Ammon's horn (tissue), 1 donor: ENCODE measurements around the gene CACNA1D.

Experiments used
- DNase-seq: peaks from one replicate; pipeline ENCODE4 v3.0.0-alpha.2; 2016; ENCODE audit warnings: low spot score

Gene CACNA1D

DNA sequence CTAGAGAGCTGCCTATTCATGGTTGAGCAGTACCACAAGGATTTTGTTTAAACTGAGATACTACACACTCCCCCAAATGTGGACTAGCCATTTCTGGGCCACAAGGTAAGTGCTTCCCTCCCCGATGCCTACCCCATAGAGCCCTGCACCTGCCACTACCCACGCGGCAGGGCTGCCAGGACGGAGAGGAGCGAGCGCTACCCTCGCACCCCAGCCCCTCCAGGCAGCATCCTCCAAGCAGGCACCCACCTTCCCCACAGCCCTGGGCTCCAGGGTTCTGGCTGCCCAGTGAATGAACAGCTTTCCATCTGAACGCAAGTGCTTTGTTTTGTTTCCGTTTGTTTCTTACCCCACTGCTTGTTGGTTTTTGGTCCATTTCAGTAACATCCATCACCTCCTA, 292.6 kb downstream of the CACNA1D start:
- DNase-seq: no peak

DNA sequence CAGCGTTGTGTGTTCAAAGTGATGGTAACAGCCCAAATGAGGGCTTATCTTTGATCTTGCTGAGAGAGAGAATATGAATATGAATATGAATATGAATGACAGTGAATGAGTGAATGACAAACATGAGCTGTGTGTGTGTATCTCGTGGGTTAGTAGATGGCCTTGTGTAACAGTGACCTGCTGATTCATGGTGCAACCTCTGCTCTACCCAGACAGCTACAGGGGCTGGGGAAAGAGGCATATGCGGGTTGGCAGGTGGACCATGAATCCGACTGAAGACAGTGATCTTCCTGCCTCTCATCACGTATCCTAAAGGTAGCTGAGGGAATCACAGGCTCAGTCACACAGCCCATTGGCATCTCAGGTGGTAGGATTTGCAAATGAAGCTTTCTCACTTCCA, 293.6 kb downstream of the CACNA1D start:
- no peak for DNase-seq

DNA sequence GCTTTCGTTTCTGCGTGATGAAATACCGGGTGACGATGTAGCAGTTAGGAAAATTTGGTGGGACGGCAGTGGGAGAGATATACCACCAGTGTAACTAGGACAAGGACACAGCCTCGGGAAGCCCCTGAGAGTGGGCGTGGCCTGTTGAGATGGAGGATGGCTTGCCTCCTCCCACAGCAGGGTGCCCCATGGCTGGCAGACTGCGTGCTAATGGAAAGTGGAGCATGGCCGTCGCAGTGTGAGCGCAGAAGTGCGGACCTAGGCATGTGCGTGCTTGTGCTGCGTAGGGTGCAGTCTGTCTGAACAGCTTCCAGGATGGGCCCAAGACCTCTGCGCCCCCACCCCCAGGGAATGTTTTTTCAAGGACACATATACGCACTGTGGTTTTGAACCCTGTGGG, 295.0 kb downstream of the CACNA1D start:
- DNase-seq: no peak

DNA sequence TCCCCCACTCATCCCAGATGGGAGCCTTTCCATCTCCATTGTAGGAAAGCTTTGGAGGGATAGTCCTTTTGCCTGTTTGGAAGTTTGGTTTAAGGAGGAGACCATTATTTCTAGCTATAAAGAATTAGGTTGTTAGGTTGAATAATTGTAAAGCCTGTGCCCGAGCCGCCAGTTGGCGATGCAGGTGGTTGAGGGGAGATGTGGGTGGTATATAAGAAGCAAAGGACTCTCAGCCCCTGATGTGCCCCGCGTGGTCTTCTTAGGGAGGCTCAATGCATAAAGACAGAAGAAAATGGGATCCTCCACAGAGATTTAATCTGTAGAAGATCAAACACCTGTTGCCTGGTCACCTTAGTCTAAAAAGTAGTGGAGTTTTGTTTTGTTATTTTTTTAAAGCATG, 296.1 kb downstream of the CACNA1D start:
- no peak for DNase-seq

DNA sequence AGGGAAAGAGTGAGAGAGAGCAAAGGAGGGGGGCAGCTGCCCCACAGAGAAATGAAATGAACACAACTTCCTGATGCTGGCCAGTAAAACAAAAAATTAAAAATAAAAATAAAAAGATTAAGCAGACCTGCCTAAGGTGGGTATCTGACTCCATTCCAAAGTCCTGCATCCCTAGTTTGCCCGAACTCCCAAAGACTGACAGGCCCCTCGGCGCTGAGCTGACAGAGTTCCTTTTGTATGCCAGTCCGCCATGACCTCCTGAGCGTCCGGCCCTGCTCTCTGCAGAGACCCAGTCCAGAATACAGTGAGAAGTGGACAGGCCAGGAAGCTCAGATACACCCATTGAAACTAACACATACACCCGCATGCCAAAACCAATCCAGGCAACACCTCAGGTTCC, 296.9 kb downstream of the CACNA1D start:
- DNase-seq: no peak

DNA sequence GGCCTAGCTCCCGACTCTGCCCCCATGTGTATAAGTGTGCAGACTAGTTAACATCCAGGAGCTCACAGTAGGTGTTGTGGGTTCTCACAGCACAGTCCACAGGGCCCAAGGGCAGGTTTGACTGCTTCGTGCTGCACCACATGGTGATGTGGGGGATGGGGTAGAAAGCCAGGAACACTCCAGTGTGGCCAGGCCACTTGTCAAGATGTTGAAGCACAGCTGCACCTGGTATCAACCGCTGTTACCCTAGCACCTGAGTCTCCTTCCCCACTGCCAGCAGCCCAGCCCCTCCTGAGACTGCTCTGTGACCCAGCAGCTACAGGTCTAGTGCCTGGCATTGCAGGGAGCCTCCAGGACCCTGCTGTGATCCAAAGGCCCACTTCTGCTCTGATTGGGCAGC, 298.5 kb downstream of the CACNA1D start:
- DNase-seq: no peak

DNA sequence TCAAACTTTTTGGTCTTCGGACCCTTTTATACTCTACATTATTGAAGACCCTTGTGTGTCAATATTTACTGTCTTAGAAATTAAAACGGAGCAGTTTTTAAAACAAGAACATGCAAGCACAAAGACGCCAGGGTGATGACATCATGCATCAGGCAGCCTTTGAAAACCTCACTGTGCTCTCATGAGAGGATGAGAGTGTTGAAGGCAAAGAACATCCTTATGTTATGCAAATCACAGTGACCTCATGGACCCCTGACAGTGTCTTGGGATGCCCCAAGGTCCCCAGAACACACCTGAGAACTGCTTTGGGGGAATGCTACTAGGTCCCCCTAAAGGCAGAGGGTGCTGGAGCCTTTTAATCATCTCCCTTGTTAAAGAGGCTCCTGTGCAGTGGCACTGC, 300.2 kb downstream of the CACNA1D start:
- DNase-seq: no peak

DNA sequence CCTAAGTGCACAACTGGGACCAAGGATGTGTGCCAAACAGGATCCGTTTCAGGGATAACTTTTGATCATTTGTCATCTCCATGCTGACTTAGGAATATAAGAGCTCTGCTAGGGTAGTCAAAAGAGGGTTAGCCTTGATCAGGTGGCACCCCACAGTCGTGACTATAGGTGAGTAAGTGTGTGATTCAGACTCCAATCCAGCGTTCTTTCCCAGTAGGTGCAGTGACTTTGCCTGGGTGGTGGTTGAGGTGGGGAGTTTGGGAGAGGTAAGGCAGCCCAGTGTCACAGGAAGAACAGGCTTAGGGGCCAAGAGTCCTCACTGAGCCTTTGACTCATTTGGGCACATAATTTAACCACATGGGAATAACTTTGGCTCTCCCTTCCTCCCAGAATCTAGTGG, 300.8 kb downstream of the CACNA1D start:
- DNase-seq: no peak

DNA sequence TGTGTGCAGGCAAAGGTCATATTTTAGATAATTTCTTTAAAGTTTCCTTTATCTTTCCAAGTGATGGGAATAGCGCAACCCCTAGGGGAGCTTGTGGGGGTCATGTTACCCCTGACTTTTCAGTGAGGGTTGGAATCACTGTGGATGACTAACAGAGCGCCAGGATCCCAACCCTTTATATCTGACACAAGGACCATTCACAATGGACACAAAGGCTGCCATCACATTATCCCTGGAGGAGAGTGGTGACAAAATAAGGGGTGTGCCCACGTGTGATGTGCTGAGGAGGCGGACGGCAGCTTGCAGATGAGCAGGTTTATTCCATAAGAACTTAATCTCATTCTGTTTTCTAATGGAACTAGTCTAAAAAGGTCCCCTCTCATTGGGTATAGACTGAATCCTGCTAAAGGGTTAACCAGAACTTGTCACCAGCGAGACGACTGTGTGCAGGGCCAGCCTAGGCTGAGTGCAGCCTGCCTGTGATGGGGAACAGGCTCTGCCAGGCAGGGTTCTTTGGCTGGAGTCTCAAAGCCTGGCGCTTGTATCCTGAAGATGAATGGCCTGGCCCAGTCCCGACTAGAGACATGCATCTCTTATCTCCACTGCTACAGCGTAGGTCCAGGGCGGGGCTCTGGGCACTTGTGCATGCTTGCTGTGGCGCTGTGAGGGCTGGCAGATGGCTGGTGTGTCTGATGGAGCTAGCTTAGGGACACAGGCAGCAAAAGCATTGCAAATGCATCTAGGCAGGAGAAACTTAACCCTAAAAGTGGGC, 301.6 kb downstream of the CACNA1D start:
- DNase-seq: peak; percentile 74

DNA sequence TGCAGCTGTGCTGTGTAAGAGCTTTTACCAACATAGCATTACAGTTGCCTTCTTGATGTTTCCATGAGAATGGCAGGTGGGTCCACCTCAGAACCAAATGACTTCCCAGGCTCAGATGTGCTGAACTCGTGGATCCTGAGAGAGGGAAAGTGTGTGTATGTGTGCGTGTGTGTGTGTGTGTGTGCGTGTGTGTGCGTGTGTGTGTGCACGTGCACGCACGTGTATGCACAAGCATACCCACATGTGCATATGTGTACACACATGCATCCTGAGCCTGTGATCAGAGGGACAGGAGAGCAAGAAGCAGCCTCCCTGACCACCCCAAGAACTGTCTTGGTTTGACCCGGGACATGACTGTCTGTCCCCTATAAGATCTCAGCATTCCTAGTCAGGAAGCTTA, 303.7 kb downstream of the CACNA1D start:
- DNase-seq: no peak

DNA sequence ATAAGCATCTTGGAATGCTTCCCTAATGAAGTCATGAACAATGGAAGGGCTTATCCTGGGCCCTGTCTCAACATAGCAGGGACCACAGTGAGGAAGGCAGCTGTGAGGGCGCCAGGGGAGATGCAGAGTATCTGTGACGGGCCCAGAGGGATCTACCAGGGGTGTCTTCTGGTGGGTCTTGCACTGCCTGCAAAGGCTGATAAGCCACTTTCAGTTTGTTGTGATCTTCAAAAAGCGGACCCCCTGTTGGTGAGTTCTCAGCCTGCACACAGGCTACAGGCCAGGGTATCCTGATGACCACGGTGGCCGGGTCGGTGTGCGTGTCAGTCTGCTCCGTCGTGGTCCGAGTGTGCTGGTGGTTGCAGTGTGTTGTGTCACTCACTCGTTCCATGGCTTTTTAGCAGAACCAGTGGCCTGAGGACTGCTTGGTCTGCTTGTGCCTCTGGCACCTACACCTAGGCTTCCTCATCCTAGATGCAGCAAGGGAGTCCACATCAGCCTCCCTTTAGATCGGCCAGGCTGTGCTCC, 305.0 kb downstream of the CACNA1D start:
- no peak for DNase-seq

DNA sequence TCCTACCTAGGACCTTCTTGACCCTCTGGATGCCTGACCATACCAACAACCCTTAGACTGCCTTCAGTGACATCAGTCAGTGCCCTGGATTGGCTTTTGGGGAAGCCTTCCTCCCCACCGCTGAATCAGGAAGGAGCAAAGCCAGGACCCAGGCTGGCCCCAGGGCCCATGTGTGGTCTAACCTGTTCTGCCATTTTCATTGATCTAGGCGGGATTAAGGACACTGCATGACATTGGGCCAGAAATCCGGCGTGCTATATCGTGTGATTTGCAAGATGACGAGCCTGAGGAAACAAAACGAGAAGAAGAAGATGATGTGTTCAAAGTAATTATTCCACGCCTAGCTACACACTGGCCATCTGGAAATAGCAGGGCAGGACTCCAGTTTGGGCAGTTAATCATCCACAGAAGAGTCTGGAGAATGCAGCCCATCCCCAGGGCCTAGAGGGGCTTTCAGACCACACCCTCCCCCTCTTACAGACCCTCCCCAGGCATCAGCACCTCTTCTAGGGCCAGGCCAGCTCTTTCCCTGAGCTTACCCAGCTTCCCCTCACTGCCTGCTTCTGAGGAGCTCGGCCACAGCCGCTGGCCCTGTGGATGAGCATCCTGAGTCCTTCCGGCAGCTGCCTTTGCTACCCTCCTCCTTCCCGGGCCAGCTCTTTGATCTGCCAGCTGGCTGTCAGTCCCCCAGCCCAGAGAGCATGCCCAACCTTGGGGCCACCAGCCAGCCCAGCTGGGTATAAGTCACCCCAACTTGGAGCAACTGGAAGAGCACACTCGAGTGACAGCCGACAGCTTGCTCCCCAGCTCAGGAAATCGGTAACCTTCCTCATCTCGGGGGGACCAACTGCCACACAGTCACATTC, 305.9 kb downstream of the CACNA1D start:
- DNase-seq: no peak

DNA sequence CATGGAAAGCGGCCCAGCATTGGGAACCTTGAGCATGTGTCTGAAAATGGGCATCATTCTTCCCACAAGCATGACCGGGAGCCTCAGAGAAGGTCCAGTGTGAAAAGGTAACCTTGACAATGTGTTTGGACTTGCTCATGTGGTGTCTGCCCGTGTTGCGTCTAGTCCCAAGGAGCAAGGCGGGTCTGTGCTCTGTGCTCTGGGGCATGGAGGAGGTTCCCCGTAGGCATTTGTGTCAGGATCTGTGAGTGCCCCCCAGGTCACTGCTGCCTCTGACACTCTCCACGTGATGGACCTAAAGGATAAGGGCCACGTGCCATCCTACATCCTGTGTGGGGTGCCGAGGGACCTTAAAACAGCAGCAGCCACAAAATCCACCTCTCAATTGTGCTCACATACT, 306.9 kb downstream of the CACNA1D start:
- DNase-seq: no peak

DNA sequence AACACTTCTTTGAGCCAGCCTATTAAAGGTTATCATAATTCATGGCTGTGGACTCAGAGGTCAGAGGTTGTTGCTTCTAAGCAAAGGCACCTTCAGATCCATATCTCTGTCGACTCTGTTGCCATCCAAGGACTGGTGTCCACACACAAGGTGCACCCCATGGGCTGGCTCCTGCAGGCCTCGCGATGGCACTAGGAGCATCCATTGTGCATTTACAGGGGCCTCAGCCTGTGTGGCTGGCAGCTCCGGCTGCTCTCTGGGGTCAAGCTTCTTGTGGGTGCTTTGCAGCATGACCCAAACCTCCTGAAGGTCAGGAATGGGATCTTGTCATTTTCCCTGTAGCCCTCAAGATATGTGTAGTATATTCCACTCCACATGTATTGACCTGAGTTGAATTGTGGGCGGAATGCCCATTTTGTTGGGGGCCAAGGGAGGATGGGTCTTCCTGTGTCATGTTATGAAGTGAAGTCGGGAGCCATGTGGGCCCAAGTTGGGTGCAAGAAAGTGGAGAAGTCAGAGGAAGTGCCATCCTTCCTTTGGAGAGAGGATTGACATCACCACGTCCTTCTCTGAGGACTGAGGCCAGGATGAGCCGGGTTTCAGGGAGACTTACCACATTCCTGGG, 308.0 kb downstream of the CACNA1D start:
- DNase-seq: no peak

DNA sequence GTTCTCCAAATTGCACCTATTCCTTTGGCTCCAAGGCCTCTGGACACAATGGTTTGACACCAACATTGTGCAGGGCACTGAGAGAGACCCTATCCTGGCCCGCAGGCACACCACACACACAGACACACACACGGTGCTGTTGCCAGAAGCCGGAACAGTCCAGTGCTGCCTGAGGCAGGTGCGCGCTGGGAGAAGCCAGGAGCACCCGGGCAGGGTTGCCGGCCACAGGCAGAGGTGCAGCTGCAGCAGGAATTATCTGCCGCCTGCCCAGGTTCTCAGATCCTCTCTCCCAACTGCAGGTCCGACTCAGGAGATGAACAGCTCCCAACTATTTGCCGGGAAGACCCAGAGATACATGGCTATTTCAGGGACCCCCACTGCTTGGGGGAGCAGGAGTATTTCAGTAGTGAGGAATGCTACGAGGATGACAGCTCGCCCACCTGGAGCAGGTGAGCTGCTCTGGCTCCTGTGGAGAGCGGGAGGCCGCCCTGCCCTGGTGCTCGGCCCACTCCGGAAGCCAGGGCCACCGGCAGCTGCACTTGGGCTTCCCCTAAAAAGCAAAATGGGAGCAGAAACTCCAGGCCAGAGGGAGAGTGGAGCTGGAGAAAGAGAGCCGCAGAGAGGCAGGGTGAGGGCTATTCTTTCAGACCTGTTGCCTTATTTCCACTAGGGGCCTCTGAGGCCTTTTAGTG, 308.9 kb downstream of the CACNA1D start:
- DNase-seq: no peak

DNA sequence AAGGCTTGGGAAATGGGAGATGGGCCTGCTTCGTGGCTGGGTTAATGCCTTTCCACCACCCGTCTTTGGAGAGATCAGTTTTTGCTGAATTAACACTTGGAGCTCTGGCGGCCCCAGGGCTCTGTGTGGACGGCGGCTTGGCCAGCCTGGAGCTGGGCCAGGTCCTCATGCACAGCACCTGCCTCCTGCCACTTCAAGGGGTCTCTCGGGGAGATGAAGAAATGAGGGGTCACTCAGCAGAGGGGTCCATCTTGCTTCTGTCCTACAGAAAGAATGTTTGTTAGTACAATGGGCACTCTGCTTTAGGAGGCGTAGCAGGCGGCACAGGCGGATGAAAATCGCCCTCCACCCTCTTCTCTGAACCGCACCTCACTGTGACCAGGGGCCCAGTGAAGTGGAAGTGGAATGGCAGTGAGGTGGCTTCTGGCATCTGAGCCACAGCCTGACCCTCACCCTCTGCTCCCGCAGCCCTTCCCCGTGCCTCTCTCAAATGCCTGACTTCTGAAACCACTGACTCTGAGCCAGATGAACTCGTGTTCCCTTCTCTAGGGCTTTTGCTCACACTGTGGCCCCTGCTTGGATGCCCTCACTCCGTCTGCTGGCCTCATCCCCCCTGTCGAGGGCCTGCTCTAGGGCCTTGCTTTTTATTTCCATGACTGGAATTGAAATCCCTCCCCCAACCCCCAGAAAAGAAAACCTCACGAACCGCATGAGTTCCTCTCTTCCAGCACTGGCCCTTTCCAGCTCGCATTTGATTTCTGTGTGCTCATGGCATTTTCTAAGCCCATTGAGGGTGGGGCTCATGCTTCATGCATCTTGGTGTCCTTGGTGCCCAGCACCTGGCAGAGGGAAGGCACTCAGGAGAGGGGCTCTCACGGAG, 309.6 kb downstream of the CACNA1D start:
- no peak for DNase-seq

DNA sequence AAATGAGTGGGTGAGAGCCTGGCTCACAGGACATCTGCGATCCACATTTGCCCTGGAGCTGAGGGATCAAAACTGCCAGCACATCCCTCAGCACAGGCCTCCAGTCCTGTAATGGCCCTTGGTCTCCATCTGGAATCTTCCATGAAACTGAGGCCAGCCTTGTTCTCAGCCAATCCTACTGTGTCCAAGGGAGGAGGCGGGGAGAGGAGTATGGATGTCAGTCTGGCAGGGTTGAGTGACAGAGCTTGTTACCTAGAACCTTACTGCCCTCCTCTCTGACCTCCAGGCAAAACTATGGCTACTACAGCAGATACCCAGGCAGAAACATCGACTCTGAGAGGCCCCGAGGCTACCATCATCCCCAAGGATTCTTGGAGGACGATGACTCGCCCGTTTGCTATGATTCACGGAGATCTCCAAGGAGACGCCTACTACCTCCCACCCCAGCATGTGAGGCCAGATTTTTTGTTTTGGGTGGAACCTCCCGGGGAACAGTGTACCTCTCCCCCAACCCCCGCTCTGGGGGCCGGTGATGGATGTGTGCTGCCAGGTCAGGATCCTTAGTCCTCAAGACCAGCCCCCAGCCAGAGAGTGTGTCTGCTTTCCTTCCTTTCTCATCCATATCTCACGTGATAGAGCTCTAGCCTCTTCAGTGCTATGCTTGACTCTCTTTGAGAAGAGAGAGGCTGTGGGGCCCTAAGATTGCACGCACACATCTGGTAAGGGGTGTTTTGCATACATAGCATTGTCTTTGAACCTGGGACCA, 310.5 kb downstream of the CACNA1D start:
- no peak for DNase-seq

DNA sequence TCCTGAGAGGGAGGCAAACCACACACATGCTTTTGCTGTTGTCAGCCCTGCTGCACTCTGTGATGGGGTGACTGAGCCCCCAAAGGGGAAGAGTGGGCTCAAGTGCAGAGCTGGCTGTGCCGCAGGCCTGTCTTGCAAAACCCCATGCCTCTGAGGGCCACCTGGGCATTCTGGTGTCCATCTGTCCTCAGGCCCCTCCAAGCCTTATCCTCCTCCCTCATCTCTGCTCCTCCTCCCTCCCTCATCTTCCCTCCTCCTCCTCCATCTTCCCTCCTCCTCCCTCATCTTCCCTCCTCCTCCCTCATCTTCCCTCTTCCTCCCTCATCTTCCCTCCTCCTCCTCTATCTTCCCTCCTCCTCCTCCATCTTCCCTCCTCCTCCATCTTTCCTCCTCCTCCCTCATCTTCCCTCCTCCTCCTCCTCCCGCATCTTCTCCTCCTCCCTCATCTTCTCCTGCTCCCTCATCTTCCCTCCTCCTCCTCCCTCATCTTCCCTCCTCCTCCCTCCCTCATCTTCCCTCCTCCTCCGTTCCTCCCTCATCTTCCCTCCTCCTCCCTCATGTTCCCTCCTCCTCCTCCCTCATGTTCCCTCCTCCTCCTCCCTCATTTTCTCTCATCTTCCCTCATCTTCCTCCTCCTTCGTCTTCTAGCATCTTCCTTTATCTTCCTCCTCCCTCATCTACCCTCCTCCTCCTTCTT, 311.2 kb downstream of the CACNA1D start:
- DNase-seq: no peak
